ENCODE measurements around the gene ZNF594. TPM values are rescaled to one million over a fixed set of nuclear protein-coding genes. Genes with fewer than 3 reads are reported as not detected.

Gene ZNF594
- total and polyA plus RNA-seq, 10 of the 15 experiments (the other 5 are each of a cell fraction or from before 2014, with no cell fraction given), result 0.98 to 14.3 (median 11.1) TPM

- TF ChIP-seq, protein P1, sequence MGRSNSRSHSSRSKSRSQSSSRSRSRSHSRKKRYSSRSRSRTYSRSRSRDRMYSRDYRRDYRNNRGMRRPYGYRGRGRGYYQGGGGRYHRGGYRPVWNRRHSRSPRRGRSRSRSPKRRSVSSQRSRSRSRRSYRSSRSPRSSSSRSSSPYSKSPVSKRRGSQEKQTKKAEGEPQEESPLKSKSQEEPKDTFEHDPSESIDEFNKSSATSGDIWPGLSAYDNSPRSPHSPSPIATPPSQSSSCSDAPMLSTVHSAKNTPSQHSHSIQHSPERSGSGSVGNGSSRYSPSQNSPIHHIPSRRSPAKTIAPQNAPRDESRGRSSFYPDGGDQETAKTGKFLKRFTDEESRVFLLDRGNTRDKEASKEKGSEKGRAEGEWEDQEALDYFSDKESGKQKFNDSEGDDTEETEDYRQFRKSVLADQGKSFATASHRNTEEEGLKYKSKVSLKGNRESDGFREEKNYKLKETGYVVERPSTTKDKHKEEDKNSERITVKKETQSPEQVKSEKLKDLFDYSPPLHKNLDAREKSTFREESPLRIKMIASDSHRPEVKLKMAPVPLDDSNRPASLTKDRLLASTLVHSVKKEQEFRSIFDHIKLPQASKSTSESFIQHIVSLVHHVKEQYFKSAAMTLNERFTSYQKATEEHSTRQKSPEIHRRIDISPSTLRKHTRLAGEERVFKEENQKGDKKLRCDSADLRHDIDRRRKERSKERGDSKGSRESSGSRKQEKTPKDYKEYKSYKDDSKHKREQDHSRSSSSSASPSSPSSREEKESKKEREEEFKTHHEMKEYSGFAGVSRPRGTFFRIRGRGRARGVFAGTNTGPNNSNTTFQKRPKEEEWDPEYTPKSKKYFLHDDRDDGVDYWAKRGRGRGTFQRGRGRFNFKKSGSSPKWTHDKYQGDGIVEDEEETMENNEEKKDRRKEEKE (IDR thresholded peaks at IDR 0.05), result no peak
- TF ChIP-seq NKRF (conservative IDR thresholded peaks at IDR 0.05), result no peak
- TF ChIP-seq ATF2 (IDR thresholded peaks at IDR 0.05; ENCODE audit: low read length), result no peak
- TF ChIP-seq MLLT1 (IDR thresholded peaks at IDR 0.05), result peak; percentile 18; the same call in 1 of the 2 replicates
- TF ChIP-seq JUND (IDR thresholded peaks at IDR 0.05; ENCODE audit: low read depth, low read length), result no peak
- no peak for TF ChIP-seq RAD51 (IDR thresholded peaks at IDR 0.05)
- TF ChIP-seq SUPT20H (IDR thresholded peaks at IDR 0.05; ENCODE audit: borderline replicate concordance, control insufficient read depth, low read depth, low read length), result no peak
- no peak for TF ChIP-seq TBL1XR1 (IDR thresholded peaks at IDR 0.05; ENCODE audit: low read depth, low read length)
- no peak for TF ChIP-seq RCOR1 (conservative IDR thresholded peaks at IDR 0.05; ENCODE audit: low read depth, low read length)
- no peak for TF ChIP-seq NFYA (IDR thresholded peaks at IDR 0.05; ENCODE audit: borderline replicate concordance, low read depth, low read length)
- TF ChIP-seq CHD1 (IDR thresholded peaks at IDR 0.05; ENCODE audit: low read depth, low read length), result 0 out of 2 replicates have a peak, but pooled peaks have one; percentile 58
- no peak for TF ChIP-seq ZNF274 (IDR thresholded peaks at IDR 0.05; ENCODE audit: insufficient read depth, insufficient read length)
- TF ChIP-seq FOS (IDR thresholded peaks at IDR 0.05; ENCODE audit: borderline replicate concordance, extremely low read depth, insufficient read length), result no peak
- TF ChIP-seq BCL11A (IDR thresholded peaks at IDR 0.05; ENCODE audit: low read depth, low read length), result 0 out of 2 replicates have a peak, but pooled peaks have one; percentile 12
- TF ChIP-seq LARP7 (IDR thresholded peaks at IDR 0.05), result no peak
- TF ChIP-seq POLR2AphosphoS5 (IDR thresholded peaks at IDR 0.05; ENCODE audit: low read length), result no peak
- TF ChIP-seq MXI1 (IDR thresholded peaks at IDR 0.05; ENCODE audit: low read depth, low read length), result 0 out of 2 replicates have a peak, but pooled peaks have one; percentile 30
- peak; percentile 86; the same call in 1 of the 2 replicates for TF ChIP-seq ZNF592 (IDR thresholded peaks at IDR 0.05)
- TF ChIP-seq CREB1 (IDR thresholded peaks at IDR 0.05; ENCODE audit: low read depth), result peak; percentile 30; the same call in 1 of the 2 replicates
Measured at GRCh38 chr17:5237541-5238016, 45.9 kb upstream of the ZNF594 start (continued).

Data from GM12878 (cell line).